ENCODE measurements around the gene STARD8. TPM values are rescaled to one million over a fixed set of nuclear protein-coding genes. Genes with fewer than 3 reads are reported as not detected.

The STARD8 gene
- total and polyA plus RNA-seq, 7 donors, result 4.2 to 25.8 (median 8.8) TPM

DNA sequence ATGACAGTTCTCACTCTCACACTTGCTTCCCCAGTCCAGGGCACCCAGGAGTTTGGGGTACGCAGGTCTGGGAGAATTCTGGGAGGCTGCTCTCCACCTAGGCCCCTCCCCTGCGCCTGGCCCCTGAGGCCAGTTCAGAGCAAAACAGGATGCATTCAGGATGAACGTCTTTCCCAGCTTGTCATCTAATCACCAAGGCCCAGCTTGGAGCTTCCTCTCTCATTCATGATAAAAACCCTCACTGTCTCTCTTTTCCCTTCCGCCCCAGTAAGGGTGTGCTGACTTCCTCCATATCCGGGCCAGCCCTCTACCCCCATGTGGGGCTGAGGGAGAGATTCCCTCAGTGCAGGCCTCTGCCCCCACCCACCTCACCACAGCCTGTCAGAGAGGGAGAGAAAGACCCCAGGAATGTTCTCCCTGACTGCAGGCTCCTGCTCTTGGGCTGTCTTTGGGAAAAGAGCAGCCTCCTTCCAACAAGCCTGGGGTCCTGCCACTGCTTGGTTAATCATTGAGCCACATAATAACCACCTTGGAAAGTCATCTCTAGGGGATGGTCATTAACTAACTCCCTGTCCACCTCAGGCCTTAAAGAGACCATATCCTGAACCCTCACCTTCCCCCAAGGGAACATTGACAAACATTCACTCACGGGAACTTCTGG, 50.1 kb downstream of the STARD8 start:
- Histone ChIP-seq H3K27ac (peak overlapping the region; percentile 55), H3K9me3 (no peaks in the 10 kb centered on the region), H3K27me3 (ENCODE audit: insufficient read depth in 3 of 3, low read length in 2 of 3) (peaks cover 0 to 10% (median 0%) of the 10 kb centered on the region in 3 donors), H3K36me3 (ENCODE audit: insufficient read depth in 1 of 2, low read depth in 1 of 2) (no peaks in the 10 kb centered on the region), H3K4me3 (no peak overlapping the region), H3K4me1 (peaks cover 26% of the 10 kb centered on the region)
- 57 to 72% (median 65%) methylated on average over 6 of the region's 6 CpGs for WGBS, 3 donors
- ATAC-seq (no peak), DNase-seq (no peak)
- TF ChIP-seq, protein P1, sequence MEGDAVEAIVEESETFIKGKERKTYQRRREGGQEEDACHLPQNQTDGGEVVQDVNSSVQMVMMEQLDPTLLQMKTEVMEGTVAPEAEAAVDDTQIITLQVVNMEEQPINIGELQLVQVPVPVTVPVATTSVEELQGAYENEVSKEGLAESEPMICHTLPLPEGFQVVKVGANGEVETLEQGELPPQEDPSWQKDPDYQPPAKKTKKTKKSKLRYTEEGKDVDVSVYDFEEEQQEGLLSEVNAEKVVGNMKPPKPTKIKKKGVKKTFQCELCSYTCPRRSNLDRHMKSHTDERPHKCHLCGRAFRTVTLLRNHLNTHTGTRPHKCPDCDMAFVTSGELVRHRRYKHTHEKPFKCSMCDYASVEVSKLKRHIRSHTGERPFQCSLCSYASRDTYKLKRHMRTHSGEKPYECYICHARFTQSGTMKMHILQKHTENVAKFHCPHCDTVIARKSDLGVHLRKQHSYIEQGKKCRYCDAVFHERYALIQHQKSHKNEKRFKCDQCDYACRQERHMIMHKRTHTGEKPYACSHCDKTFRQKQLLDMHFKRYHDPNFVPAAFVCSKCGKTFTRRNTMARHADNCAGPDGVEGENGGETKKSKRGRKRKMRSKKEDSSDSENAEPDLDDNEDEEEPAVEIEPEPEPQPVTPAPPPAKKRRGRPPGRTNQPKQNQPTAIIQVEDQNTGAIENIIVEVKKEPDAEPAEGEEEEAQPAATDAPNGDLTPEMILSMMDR (IDR thresholded peaks at IDR 0.05), result no peak
- intact Hi-C loops (cut with DNase I), result no loop called here

DNA sequence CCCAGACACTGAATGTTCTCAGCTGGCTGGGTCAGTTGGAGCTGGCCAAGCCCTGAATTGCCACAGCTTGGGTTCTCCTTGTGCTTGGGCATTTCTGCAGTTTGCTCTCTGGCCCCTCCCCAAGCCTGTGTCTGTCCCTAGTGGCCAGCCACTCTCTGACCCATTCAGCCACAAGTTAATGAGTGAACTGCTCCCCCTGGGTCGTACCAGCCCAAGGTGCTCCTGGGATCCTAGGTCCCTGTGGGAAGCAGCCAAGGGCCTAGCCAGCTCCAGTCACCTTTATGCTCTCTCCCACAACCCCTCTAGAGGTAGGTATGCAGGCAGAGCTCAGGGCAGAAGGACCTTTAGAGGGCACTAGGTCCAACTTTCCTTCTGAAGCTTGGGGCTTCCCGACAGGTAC, 51.5 kb downstream of the STARD8 start:
- ATAC-seq (peak in 3 of 4 donors; percentile 28 to 59 (median 54)), DNase-seq (no peak)
- Histone ChIP-seq H3K27ac (peak overlapping the region; percentile 75), H3K9me3 (no peaks in the 10 kb centered on the region), H3K4me1 (peaks cover 26% of the 10 kb centered on the region), H3K27me3 (ENCODE audit: insufficient read depth in 3 of 3, low read length in 2 of 3) (peaks cover 0 to 10% (median 0%) of the 10 kb centered on the region in 3 donors), H3K4me3 (no peak overlapping the region), H3K36me3 (ENCODE audit: insufficient read depth in 1 of 2, low read depth in 1 of 2) (no peaks in the 10 kb centered on the region)
- TF ChIP-seq, protein P1 (IDR thresholded peaks at IDR 0.05), result no peak
- WGBS, 3 donors, result 69 to 90% (median 79%) methylated on average over 2 of the region's 2 CpGs
- intact Hi-C loops (cut with DNase I), result no loop called here

DNA sequence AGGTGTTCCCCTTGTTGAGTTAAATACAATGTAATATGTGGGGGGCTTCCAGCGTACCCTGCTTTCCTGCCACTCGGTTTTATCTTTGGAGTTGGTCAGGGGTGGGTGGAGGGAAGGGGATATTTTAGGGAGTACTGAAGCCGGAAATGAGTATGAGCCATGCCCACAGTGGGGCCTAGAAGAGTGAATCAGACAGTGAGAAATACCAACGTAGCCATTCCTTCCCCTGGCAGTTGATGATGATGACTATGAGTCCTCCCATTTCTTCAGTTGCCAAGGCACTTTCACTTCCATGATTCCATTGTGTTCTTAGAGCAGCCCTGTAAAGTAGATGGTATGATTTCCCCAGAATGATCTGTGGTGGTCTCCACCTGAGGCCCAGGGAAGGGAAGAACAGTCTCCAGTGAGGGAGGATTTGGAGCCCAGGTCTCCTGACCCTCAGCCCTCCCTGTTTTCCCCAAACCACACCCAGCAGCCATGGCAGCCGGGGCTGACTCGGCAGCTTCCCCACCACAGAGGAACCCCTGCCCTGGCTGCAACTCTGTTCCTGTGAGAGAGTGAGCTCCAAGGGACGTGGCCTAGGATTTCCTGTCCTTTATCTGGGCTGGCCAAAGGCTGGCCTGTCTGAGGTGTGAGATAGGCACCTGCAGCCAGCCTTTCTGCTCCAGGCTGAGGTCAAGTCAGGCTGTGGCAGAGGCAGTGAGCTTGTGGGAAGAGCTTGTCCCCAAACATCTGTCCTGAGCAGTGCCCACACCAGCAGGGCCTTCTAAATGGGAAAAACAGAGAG, 52.7 kb downstream of the STARD8 start:
- ATAC-seq (peak; percentile 74 to 88 (median 82)), DNase-seq (no peak)
- Histone ChIP-seq H3K27ac (peak overlapping the region; percentile 75), H3K27me3 (ENCODE audit: insufficient read depth in 3 of 3, low read length in 2 of 3) (peaks cover 0 to 10% (median 0%) of the 10 kb centered on the region in 3 donors), H3K36me3 (ENCODE audit: insufficient read depth in 1 of 2, low read depth in 1 of 2) (no peaks in the 10 kb centered on the region), H3K4me3 (no peak overlapping the region), H3K4me1 (peaks cover 30% of the 10 kb centered on the region), H3K9me3 (no peaks in the 10 kb centered on the region)
- 33 to 47% (median 40%) methylated on average over 7 of the region's 7 CpGs for WGBS, 3 donors
- intact Hi-C loops (cut with DNase I), result loop anchor here in 1 of 2 donors (10.0 kb wide), 1 partner anchor 185 kb away; no protein-coding TSS in a partner anchor
- TF ChIP-seq, protein P1 (IDR thresholded peaks at IDR 0.05), result no peak

DNA sequence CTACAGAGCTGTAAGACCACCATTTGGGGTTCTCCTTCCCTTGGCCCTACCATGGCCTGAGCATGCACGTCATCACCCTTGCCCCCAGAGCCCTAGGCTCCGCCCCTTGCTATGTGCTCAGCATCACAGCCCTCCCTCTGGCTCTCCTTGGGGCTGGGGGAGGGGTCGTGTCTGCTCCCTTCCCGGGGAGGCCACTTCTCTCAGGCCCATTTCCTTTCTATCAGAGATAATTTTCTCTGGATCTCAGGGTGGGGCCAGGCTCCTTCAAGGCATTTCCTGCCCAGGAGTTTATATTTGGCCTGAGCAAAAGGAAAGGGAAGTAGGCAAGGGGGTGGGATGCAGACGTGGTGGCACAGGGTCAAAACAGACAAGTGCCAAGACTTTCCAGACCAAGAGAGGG, 55.9 kb downstream of the STARD8 start:
- Histone ChIP-seq H3K4me3 (no peak overlapping the region), H3K27ac (peak overlapping the region; percentile 41), H3K4me1 (peaks cover 45% of the 10 kb centered on the region), H3K9me3 (no peaks in the 10 kb centered on the region), H3K27me3 (ENCODE audit: insufficient read depth in 3 of 3, low read length in 2 of 3) (peaks cover 0 to 13% (median 0%) of the 10 kb centered on the region in 3 donors), H3K36me3 (ENCODE audit: insufficient read depth in 1 of 2, low read depth in 1 of 2) (no peaks in the 10 kb centered on the region)
- DNase-seq (no peak), ATAC-seq (no peak)
- TF ChIP-seq, protein P1 (IDR thresholded peaks at IDR 0.05), result no peak
- intact Hi-C loops (cut with DNase I), result loop anchor here in 1 of 2 donors (10.0 kb wide), 1 partner anchor 189 kb away; no protein-coding TSS in a partner anchor
- 43 to 54% (median 45%) methylated on average over 5 of the region's 5 CpGs for WGBS, 3 donors

Data from psoas muscle (tissue), 8 donors.